Measurements from ENCODE around the gene TMEM170A. TPM values are rescaled to one million over a fixed set of nuclear protein-coding genes. Genes with fewer than 3 reads are reported as not detected.

Gene TMEM170A, protein sequence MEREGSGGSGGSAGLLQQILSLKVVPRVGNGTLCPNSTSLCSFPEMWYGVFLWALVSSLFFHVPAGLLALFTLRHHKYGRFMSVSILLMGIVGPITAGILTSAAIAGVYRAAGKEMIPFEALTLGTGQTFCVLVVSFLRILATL
- 10.7 and 15.2 TPM in 2 replicates for total RNA-seq

DNA sequence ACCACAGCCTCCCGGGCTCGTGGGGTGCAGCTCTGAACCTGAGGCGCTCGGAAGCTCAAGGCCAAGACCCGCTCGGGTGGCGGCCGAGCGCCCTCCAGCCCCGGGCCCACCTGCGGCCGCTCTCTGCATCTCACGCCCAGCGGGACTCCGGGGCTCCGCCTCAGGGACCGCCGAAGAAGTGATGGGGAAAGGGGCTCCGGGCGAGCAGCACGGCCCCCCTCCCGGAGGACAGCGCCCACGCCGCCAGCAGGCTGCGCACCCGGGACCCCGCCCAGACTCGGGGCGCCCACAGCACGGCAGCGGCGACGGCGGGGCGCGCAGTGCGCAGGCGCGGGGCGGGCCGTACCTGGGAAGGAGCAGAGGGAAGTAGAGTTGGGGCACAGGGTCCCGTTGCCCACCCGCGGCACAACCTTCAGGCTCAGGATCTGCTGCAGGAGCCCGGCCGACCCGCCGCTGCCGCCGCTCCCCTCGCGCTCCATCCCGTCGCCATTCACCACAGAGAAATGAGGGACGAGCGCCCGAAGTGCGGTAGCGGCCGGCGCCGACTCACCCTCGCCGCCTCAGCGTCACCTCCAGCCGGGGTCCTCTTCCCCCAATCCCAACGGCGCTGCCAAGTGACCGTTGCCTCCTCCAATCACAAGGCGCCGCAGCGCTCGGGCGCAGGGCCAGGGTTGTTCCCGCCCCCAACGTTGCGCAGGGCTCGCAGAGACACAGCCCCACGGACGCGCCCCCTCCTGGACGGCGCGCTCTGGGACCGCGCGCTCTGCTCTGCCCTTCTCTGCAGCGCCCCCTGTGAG, at the start of gene TMEM170A:
TSS of gene TMEM170A (minus strand) at position 568 of the 797 bp plus-strand sequence. CDS start at position 479, 89 bp downstream.

DNA sequence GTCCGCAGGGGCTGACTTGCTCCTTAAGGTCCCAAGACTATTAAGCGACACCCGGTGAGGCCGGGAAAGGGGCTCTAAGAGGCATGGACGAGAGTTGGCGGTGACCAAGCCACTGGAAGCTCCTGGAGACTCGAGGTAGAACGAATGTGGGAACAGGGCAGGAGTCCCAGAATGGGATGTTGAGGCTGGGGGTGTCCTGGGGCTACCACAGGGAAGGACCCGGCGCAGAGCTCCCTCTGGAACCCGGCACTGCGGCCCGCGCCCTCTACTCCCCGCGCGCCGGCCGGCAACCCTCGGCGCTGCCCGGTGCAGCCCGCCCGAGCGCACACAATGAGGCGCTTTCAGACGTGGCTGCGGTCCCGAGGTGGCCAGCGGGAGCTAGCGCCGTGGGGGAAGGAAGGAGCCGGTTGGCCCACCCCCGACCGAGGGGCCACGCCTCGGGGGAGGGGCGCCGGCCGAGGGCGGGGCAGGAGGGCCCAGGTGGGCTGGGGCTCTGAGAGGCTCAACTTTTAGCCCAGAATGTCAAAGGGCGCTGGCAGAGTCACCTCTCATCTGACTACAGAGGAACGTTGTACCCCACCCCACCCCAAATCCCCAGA, 30.7 kb upstream of the TMEM170A start, which contains the start of gene CHST6:
TSS of gene CHST6 (minus strand) at position 366 of the 599 bp plus-strand sequence. CDS start 15,613 bp downstream, outside the sequence.

DNA sequence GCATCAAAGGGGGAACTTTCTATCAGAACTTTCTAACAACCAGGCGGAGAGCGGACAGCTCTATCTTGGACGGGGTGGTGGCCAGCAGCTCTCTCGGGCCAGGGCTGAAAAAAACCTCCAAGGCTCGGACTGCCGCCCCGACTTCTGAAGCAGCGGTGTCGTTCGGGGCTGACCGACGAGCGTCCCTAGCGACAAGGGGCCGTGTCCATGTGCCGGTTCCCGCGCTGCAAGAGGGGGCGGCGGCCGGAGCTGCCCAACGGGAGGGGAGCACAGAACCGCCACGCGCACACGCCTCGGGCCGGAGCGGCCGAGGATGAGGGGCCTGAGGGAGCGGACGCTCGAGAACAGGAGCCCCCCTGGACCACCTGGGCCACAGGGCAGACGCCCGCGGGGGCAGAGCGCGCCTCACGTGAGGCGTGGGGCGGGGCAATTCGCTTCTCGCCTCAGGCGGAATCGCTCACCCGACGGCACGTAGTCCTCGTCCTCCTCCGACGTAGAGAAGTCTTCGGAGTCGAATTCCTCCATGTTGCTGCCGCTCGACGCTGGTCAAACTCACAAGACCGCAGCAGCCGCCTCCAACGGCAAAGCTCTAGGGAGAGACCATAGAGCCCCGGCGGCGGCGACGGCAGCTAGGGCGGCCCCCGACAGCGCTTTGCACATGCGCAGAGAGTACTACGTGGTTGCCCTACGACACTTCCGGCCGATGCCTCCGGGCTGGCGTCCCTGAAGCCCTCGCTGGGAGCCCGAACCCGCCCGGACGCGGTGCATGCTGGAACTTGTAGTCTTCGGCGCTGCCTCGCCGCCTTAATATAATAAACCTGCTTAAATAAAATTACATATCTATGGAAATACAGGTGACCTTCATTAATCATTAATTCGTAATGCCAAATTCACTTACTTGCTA, 31.4 kb downstream of the TMEM170A start, which contains the start of gene CFDP1:
TSS of gene CFDP1 (minus strand) at position 676 of the 904 bp plus-strand sequence. CDS start at position 525, 151 bp downstream.

Small RNA genes within 50 kb of the gene (small RNA-seq; reads per million reads assigned to genes)
- not detected for gene RF00598

Other genes with a start within 250 kb of the TMEM170A start
- gene CTRB1, start 245.7 kb downstream of the TMEM170A start, total RNA-seq, result not detected in 2 replicates
- gene BCAR1, start 213.1 kb downstream of the TMEM170A start, total RNA-seq, result 44.7 and 45.9 TPM in 2 replicates
- 45.3 and 47.1 TPM in 2 replicates for gene CFDP1, start 31.2 kb downstream of the TMEM170A start, total RNA-seq
- gene CHST6, start 30.8 kb upstream of the TMEM170A start, total RNA-seq, result 0.65 and 0.78 TPM in 2 replicates
- gene CHST5, start 71.4 kb upstream of the TMEM170A start, total RNA-seq, result 0.13 and 0.22 TPM in 2 replicates
- 13.2 and 13.7 TPM in 2 replicates for gene TMEM231, start 91.6 kb upstream of the TMEM170A start, total RNA-seq
- 43.4 and 49.8 TPM in 2 replicates for gene GABARAPL2, start 101.7 kb upstream of the TMEM170A start, total RNA-seq
- gene ADAT1, start 158.6 kb upstream of the TMEM170A start, total RNA-seq, result 44.0 and 47.8 TPM in 2 replicates
- 139 and 154 TPM in 2 replicates for gene KARS1, start 183.0 kb upstream of the TMEM170A start, total RNA-seq
- gene TERF2IP, start 183.1 kb upstream of the TMEM170A start, total RNA-seq, result 40.5 and 47.2 TPM in 2 replicates
- not detected in 2 replicates for gene CPHXL2, start 212.3 kb upstream of the TMEM170A start, total RNA-seq
- gene DUXB, start 236.8 kb upstream of the TMEM170A start, total RNA-seq, result not detected in 2 replicates

All from articular chondrocyte of knee joint (primary cell).